Measurements from ENCODE around the gene B4GAT1. TPM values are rescaled to one million over a fixed set of nuclear protein-coding genes. Genes with fewer than 3 reads are reported as not detected.
A peak's percentile ranks its signal among the peaks of the same experiment; 100 is the strongest.
"Not testable (repeated sequence)": the region's sequence is repeated elsewhere in the genome, so short reads cannot be mapped to it uniquely, and the experiment has no call there.

The B4GAT1 gene
- total and polyA plus RNA-seq, 2 experiments from 2014 or later, result 40.8 to 41.5 TPM

DNA sequence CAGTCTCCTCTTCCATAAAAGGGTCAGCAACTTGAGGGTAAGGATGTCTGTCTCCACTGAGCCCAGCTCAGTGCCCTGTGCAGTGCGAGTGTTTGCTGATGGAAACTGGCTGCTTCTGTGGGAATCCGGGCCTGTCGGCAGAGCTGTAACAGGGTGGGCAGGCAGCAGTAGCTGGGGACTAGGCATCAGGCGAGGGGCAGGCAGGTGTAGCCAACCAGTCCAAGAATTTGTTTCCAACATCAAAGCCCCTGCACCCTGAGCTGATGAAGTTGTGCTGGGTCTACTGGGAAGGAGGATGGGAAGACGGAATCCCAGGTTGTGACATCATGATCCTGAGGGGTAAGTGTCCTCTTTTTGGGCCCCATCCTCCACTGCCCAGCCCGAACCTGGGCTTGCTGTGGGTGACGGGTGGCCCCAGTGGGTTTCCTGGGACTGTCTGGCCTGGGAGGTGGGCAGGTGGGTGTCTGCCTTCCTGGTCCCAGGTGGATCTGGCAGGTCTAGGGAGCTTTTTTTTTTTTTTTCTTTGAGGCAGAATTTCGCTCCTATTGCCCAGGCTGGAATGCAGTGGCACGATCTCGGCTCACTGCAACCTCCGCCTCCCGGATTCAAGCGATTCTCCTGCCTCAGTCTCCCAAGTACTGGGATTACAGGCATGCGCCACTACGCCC, 13.1 kb upstream of the B4GAT1 start:
- Histone ChIP-seq H3K4me2 (no peak overlapping the region), H3K79me2 (peaks cover 22% of the 10 kb centered on the region), H3K9me2 (replicated peaks; ENCODE audit: insufficient read depth) (no peaks in the 10 kb centered on the region), H3K27ac (no peak overlapping the region), H2AFZ (no peak overlapping the region), H3K9me3 (ENCODE audit: low read depth) (no peaks in the 10 kb centered on the region), H3K4me3 (no peak overlapping the region), H4K20me1 (ENCODE audit: insufficient read depth, poor library complexity, severe bottlenecking) (no peaks in the 10 kb centered on the region), H3K27me3 (no peaks in the 10 kb centered on the region), H3K4me1 (ENCODE audit: insufficient read depth) (no peaks in the 10 kb centered on the region), H3K36me3 (replicated peaks; ENCODE audit: insufficient read depth, low read depth) (no peaks in the 10 kb centered on the region)
- 96% methylated on average over 15 of the region's 15 CpGs for WGBS (ENCODE audit: low lambda C conversion rate, missing lambda C conversion rate)
- TF ChIP-seq EZH2phosphoT487 (IDR thresholded peaks at IDR 0.05; ENCODE audit: low read depth, severe bottlenecking, unreplicated experiment), result no peak
- DNase-seq (ENCODE audit: low spot score), result no peak

DNA sequence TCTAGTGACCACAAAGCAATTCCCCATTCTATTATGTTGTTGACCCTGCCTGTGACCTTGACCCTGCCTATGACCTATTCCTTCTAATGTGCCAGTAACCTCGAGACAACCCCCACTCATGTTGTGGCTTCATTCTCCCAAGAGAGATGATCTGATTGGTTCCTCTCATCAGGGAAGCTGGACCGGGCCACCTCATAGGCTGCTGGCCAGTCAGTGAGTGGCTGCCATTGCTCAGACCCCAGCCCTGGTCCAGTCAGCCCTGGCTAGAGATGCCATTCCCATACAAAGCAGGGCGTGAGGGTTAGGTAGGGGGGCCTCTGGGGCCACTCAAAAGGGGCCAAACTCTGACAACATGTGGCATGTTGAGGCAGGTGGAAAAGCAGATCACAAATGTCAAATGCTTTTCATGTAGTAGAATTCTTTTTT, 12.2 kb upstream of the B4GAT1 start:
- Histone ChIP-seq H3K79me2 (peaks cover 25% of the 10 kb centered on the region), H2AFZ (no peak overlapping the region), H3K27ac (no peak overlapping the region), H3K4me1 (ENCODE audit: insufficient read depth) (no peaks in the 10 kb centered on the region), H3K4me3 (no peak overlapping the region), H4K20me1 (ENCODE audit: insufficient read depth, poor library complexity, severe bottlenecking) (no peaks in the 10 kb centered on the region), H3K27me3 (no peaks in the 10 kb centered on the region), H3K4me2 (no peak overlapping the region), H3K9me3 (ENCODE audit: low read depth) (no peaks in the 10 kb centered on the region), H3K36me3 (replicated peaks; ENCODE audit: insufficient read depth, low read depth) (no peaks in the 10 kb centered on the region), H3K9me2 (replicated peaks; ENCODE audit: insufficient read depth) (no peaks in the 10 kb centered on the region)
- WGBS (ENCODE audit: low lambda C conversion rate, missing lambda C conversion rate), result 75% methylated on average over 3 of the region's 3 CpGs
- peak; percentile 3 for DNase-seq (ENCODE audit: low spot score)
- TF ChIP-seq, protein P1, sequence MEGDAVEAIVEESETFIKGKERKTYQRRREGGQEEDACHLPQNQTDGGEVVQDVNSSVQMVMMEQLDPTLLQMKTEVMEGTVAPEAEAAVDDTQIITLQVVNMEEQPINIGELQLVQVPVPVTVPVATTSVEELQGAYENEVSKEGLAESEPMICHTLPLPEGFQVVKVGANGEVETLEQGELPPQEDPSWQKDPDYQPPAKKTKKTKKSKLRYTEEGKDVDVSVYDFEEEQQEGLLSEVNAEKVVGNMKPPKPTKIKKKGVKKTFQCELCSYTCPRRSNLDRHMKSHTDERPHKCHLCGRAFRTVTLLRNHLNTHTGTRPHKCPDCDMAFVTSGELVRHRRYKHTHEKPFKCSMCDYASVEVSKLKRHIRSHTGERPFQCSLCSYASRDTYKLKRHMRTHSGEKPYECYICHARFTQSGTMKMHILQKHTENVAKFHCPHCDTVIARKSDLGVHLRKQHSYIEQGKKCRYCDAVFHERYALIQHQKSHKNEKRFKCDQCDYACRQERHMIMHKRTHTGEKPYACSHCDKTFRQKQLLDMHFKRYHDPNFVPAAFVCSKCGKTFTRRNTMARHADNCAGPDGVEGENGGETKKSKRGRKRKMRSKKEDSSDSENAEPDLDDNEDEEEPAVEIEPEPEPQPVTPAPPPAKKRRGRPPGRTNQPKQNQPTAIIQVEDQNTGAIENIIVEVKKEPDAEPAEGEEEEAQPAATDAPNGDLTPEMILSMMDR (IDR thresholded peaks at IDR 0.05; ENCODE audit: poor library complexity), result no peak
- TF ChIP-seq EZH2 (IDR thresholded peaks at IDR 0.05; ENCODE audit: borderline replicate concordance) (no peak), EZH2phosphoT487 (IDR thresholded peaks at IDR 0.05; ENCODE audit: low read depth, severe bottlenecking, unreplicated experiment) (no peak)

DNA sequence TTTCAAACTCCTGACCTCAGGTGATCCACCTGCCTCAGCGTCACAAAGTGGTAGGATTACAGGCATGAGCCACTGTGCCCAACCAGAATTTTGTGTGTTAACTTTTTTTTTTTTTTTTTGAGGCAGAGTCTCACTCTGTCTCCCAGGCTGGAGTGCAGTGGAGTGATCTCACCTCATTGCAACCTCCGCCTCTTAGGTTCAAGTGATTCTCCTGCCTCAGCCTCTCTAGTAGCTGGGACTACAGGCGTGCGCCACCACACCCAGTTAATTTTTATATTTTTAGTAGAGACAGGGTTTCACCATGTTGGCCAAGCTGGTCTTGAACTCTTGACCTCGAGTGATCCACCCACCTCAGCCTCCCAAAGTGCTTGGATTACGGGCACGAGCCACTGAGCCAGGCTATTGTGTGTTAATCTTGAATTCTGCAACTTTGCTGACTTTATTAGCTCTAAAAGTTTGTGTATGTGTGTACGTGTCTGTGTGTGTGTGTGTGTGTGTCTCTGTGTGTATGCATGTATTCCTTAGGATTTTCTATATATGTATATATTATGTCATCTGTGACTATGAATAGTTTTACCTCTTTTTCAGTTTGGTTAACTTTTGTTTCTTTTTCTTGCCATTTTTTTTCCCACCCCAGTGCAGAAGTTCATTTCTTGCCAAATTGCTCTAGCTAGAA, 3.3 kb upstream of the B4GAT1 start:
- peak overlapping the region; percentile 99 for H3K27ac ChIP-seq
- not testable (repeated sequence) for H3K9me2 ChIP-seq (replicated peaks; ENCODE audit: insufficient read depth); H2AFZ ChIP-seq; H3K9me3 ChIP-seq (ENCODE audit: low read depth); H3K4me3 ChIP-seq; H3K36me3 ChIP-seq (replicated peaks; ENCODE audit: insufficient read depth, low read depth); H4K20me1 ChIP-seq (ENCODE audit: insufficient read depth, poor library complexity, severe bottlenecking); H3K27me3 ChIP-seq
- 64% methylated on average over 8 of the region's 8 CpGs for WGBS (ENCODE audit: low lambda C conversion rate, missing lambda C conversion rate)
- H3K4me2 ChIP-seq, result peak overlapping the region; percentile 73
- peak; percentile 10 for DNase-seq (ENCODE audit: low spot score)
- peaks cover 38% of the 10 kb centered on the region for H3K79me2 ChIP-seq
- H3K4me1 ChIP-seq (ENCODE audit: insufficient read depth), result peaks cover 39% of the 10 kb centered on the region

DNA sequence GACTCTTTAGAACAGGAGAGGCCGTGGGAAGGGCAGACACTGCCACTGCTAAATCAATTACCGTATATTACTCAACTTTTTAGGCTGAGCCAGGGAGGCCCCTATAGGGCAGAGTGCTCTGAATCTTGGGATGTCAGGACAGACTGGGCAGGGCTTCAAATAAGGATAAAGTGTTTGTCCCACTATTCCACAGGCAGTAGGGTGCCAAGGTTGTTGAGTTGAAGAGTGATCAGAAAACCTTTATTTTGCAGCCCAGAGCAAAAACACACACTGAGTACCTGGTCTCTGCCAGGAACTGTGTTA, 1.6 kb upstream of the B4GAT1 start:
- Histone ChIP-seq H3K4me1 (ENCODE audit: insufficient read depth) (peaks cover 48% of the 10 kb centered on the region), H3K27me3 (no peaks in the 10 kb centered on the region), H3K9me2 (replicated peaks; ENCODE audit: insufficient read depth) (no peaks in the 10 kb centered on the region), H3K4me2 (peak overlapping the region; percentile 73), H3K36me3 (replicated peaks; ENCODE audit: insufficient read depth, low read depth) (no peaks in the 10 kb centered on the region), H3K79me2 (peaks cover 43% of the 10 kb centered on the region), H3K27ac (peak overlapping the region; percentile 99), H2AFZ (no peak overlapping the region), H3K4me3 (no peak overlapping the region), H3K9me3 (ENCODE audit: low read depth) (no peaks in the 10 kb centered on the region), H4K20me1 (ENCODE audit: insufficient read depth, poor library complexity, severe bottlenecking) (no peaks in the 10 kb centered on the region)
- DNase-seq (ENCODE audit: low spot score), result no peak
- TF ChIP-seq, protein P1 (IDR thresholded peaks at IDR 0.05; ENCODE audit: poor library complexity), result no peak
- TF ChIP-seq EZH2 (IDR thresholded peaks at IDR 0.05; ENCODE audit: borderline replicate concordance), result no peak
- TF ChIP-seq EZH2phosphoT487 (IDR thresholded peaks at IDR 0.05; ENCODE audit: low read depth, severe bottlenecking, unreplicated experiment), result no peak
- 59% methylated on average over 2 of the region's 2 CpGs for WGBS (ENCODE audit: low lambda C conversion rate, missing lambda C conversion rate)
